HG02759 (cell line): Measurements from ENCODE around the gene EPDR1.

Experiments
- ATAC-seq: cut with Tn5 transposase; IDR thresholded peaks from one replicate; pipeline ENCODE4 v1.9.1; 2021; ENCODE audit warnings: mild to moderate bottlenecking, moderate library complexity; ENCODE audit not compliant: unreplicated experiment

The EPDR1 gene

GRCh38 chr7:37973915-37974314 is 53.5 kb downstream of the EPDR1 start:
- no peak for ATAC-seq

- ATAC-seq, result no peak
Observed at GRCh38 chr7:37974711-37975110, 54.3 kb downstream of the EPDR1 start.

- no peak for ATAC-seq
Observed at GRCh38 chr7:37977243-37977642, 56.8 kb downstream of the EPDR1 start.

- ATAC-seq, result no peak
Observed at GRCh38 chr7:37981664-37982063, 61.2 kb downstream of the EPDR1 start.

GRCh38 chr7:37982423-37982822 is 62.0 kb downstream of the EPDR1 start:
- no peak for ATAC-seq

- no peak for ATAC-seq
Observed at GRCh38 chr7:37984750-37985390, 64.4 kb downstream of the EPDR1 start.

GRCh38 chr7:37986908-37987330 is 66.5 kb downstream of the EPDR1 start:
- ATAC-seq, result no peak

- ATAC-seq, result no peak
Observed at GRCh38 chr7:37987732-37988131, 67.3 kb downstream of the EPDR1 start.

- no peak for ATAC-seq
Observed at GRCh38 chr7:37988721-37989650, 68.5 kb downstream of the EPDR1 start.

GRCh38 chr7:37990337-37990736 is 69.9 kb downstream of the EPDR1 start:
- no peak for ATAC-seq

GRCh38 chr7:37993060-37993501 is 72.6 kb downstream of the EPDR1 start:
- ATAC-seq, result peak; percentile 71

GRCh38 chr7:37999673-38000072 is 79.2 kb downstream of the EPDR1 start:
- ATAC-seq, result no peak

- ATAC-seq, result no peak
Observed at GRCh38 chr7:38000272-38000671, 79.8 kb downstream of the EPDR1 start.
